Testis (tissue), 2 donors: ENCODE results near the gene ZACN.

Experiments used
- CTCF ChIP-seq, 3 experiments: fragments of 450-650 bp in 2 of 3; fragments of 200-600 bp in 1 of 3; sonication (generic) in 1 of 3; IDR thresholded peaks; one replicate each; pipeline ENCODE4 v1.5.1; 2016 to 2019; ENCODE audit warnings: antibody characterized with exemption in 3 of 3, mild to moderate bottlenecking in 2 of 3, moderate library complexity in 1 of 3
- POLR2A ChIP-seq: fragments of 450-650 bp; IDR thresholded peaks from one replicate; pipeline ENCODE4 v1.6.1; 2017; ENCODE audit warnings: antibody characterized with exemption, mild to moderate bottlenecking, moderate library complexity

GRCh38 chr17:76123749-76124581 is 45.0 kb downstream of the ZACN start:
- no peak for TF ChIP-seq CTCF (IDR thresholded peaks at IDR 0.05)
- no peak for TF ChIP-seq POLR2A
